ENCODE results near the gene PHACTR4.
"Not testable (repeated sequence)": the region's sequence is repeated elsewhere in the genome, so short reads cannot be mapped to it uniquely, and the experiment has no call there.

DNA sequence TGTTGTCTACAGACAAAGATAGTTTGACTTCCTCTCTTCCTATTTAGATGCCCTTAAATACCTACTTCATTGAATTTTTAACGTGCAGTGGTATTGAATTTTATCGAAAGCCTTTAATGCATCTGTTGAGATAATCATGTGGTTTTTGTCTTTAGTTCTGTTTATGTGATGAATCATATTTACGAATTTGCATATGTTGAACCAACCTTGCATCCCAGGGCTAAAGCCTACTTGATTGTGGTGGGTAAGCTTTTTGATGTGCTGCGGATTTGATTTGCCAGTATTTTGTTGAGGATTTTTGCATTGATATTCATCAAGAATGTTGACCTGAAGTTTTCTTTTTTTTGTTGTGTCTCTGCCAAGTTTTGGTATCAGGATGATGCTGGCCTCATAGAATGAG is 14.2 kb downstream of the PHACTR4 start:
- not testable (repeated sequence) for TF ChIP-seq CTCF (IDR thresholded peaks at IDR 0.05; ENCODE audit: insufficient read depth, low read length)
- TF ChIP-seq, protein P1, sequence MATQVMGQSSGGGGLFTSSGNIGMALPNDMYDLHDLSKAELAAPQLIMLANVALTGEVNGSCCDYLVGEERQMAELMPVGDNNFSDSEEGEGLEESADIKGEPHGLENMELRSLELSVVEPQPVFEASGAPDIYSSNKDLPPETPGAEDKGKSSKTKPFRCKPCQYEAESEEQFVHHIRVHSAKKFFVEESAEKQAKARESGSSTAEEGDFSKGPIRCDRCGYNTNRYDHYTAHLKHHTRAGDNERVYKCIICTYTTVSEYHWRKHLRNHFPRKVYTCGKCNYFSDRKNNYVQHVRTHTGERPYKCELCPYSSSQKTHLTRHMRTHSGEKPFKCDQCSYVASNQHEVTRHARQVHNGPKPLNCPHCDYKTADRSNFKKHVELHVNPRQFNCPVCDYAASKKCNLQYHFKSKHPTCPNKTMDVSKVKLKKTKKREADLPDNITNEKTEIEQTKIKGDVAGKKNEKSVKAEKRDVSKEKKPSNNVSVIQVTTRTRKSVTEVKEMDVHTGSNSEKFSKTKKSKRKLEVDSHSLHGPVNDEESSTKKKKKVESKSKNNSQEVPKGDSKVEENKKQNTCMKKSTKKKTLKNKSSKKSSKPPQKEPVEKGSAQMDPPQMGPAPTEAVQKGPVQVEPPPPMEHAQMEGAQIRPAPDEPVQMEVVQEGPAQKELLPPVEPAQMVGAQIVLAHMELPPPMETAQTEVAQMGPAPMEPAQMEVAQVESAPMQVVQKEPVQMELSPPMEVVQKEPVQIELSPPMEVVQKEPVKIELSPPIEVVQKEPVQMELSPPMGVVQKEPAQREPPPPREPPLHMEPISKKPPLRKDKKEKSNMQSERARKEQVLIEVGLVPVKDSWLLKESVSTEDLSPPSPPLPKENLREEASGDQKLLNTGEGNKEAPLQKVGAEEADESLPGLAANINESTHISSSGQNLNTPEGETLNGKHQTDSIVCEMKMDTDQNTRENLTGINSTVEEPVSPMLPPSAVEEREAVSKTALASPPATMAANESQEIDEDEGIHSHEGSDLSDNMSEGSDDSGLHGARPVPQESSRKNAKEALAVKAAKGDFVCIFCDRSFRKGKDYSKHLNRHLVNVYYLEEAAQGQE (IDR thresholded peaks at IDR 0.05; ENCODE audit: insufficient replicate concordance, low read depth): not testable (repeated sequence)

All from HL-60 (cell line).